Keratinocyte (primary cell): ENCODE data around the gene UNC93A.

Source experiments
- EZH2 ChIP-seq: IDR thresholded peaks from one replicate; pipeline ENCODE4 v1.6.1; 2012; ENCODE audit warnings: inconsistent platforms, mild to moderate bottlenecking, low read length, moderate library complexity
- TF ChIP-seq, protein P1 (sequence below), 3 experiments: IDR thresholded peaks in 1 of 3; conservative IDR thresholded peaks in 1 of 3; optimal IDR thresholded peaks in 1 of 3; 2 replicates in 2 of 3; 3 replicates in 1 of 3; pipeline versions ENCODE3 to v1.5.1; 2011; ENCODE audit warnings: low read length in 3 of 3, mild to moderate bottlenecking in 3 of 3, moderate library complexity in 2 of 3, control low read depth in 1 of 3, inconsistent platforms in 1 of 3; ENCODE audit not compliant: insufficient read depth in 2 of 3; ENCODE audit errors: extremely low read depth in 1 of 3

GRCh38 chr6:167290786-167291622 is at the start of gene UNC93A:
- TF ChIP-seq, protein P1, sequence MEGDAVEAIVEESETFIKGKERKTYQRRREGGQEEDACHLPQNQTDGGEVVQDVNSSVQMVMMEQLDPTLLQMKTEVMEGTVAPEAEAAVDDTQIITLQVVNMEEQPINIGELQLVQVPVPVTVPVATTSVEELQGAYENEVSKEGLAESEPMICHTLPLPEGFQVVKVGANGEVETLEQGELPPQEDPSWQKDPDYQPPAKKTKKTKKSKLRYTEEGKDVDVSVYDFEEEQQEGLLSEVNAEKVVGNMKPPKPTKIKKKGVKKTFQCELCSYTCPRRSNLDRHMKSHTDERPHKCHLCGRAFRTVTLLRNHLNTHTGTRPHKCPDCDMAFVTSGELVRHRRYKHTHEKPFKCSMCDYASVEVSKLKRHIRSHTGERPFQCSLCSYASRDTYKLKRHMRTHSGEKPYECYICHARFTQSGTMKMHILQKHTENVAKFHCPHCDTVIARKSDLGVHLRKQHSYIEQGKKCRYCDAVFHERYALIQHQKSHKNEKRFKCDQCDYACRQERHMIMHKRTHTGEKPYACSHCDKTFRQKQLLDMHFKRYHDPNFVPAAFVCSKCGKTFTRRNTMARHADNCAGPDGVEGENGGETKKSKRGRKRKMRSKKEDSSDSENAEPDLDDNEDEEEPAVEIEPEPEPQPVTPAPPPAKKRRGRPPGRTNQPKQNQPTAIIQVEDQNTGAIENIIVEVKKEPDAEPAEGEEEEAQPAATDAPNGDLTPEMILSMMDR (optimal IDR thresholded peaks at IDR 0.05 in 1 of 3, IDR thresholded peaks at IDR 0.05 in 1 of 3, conservative IDR thresholded peaks at IDR 0.05 in 1 of 3; ENCODE audit: extremely low read depth in 1 of 3, insufficient read depth in 2 of 3, low read length in 3 of 3): no peak
- no peak for TF ChIP-seq EZH2
